RWPE1 (cell line): Measurements from ENCODE around the gene UCK2.

ENCODE experiments used
- CTCF ChIA-PET: fragments of 350-600 bp; sonication (Branson Sonifier 250); formaldehyde crosslinking; extraction: SDS; loops from one replicate; lab custom pipeline; 2021; lab: Yijun Ruan, JAX
- POLR2A ChIA-PET: fragments of 400-600 bp; formaldehyde crosslinking; extraction: SDS; loops from one replicate; lab custom pipeline; 2020; ENCODE audit warnings: antibody characterized with exemption; ENCODE audit not compliant: low non-redundant PET; lab: Yijun Ruan, JAX
- DNase-seq: peaks from one replicate; pipeline ENCODE4 v3.0.0; 2012; ENCODE audit warnings: low spot score
- H3K27ac ChIP-seq: fragments of 450-650 bp; 2 replicates; pipeline ENCODE4 v1.5.1; 2017
- CTCF ChIP-seq: fragments of 450-650 bp; conservative IDR thresholded peaks from 2 replicates; pipeline ENCODE4 v1.5.1; 2017; ENCODE audit warnings: low read depth, mild to moderate bottlenecking

UCK2 gene

GRCh38 chr1:165857046-165857801 is 29.8 kb downstream of the UCK2 start:
- POLR2A ChIA-PET: no interaction called here
- DNase-seq: no peak
- TF ChIP-seq CTCF: no peak
- peak overlapping the region; percentile 26; the same call in 1 of the 2 replicates for H3K27ac ChIP-seq
- CTCF ChIA-PET: no interaction called here

GRCh38 chr1:165858364-165858823 is 31.0 kb downstream of the UCK2 start:
- POLR2A ChIA-PET: no interaction called here
- CTCF ChIA-PET: no interaction called here
- no peak for TF ChIP-seq CTCF
- no peak for DNase-seq
- H3K27ac ChIP-seq: peak overlapping the region; percentile 52

- POLR2A ChIA-PET: no interaction called here
- TF ChIP-seq CTCF: no peak
- CTCF ChIA-PET: no interaction called here
- DNase-seq: no peak
- no peak overlapping the region for H3K27ac ChIP-seq
These were observed 31.8 kb downstream of the UCK2 start for GRCh38 chr1:165858967-165859845.

- no peak for TF ChIP-seq CTCF
- ChIA-PET POLR2A (no interaction called here), CTCF (interaction anchor here (0.6 kb wide), 1 partner anchor 68 kb away, joined by 3 read pairs; no protein-coding TSS in a partner anchor)
- no peak overlapping the region for H3K27ac ChIP-seq
- DNase-seq: no peak
These were observed 32.7 kb downstream of the UCK2 start for GRCh38 chr1:165860065-165860464.

- ChIA-PET CTCF (interaction anchor here (0.7 kb wide), 1 partner anchor 10 kb away, joined by 3 read pairs; no protein-coding TSS in a partner anchor), POLR2A (no interaction called here)
- DNase-seq: no peak
- no peak for TF ChIP-seq CTCF
- H3K27ac ChIP-seq: no peak overlapping the region
These were observed 34.5 kb downstream of the UCK2 start for GRCh38 chr1:165861911-165862310.

- POLR2A ChIA-PET: no interaction called here
- H3K27ac ChIP-seq: no peak overlapping the region
- CTCF ChIA-PET: no interaction called here
- TF ChIP-seq CTCF: no peak
- no peak for DNase-seq
These were observed 35.0 kb downstream of the UCK2 start for GRCh38 chr1:165862448-165862847.
